Osteocyte (in vitro differentiated cells): ENCODE data around the gene CES2. TPM values are rescaled to one million over a fixed set of nuclear protein-coding genes. Genes with fewer than 3 reads are reported as not detected.

Experiments used
- DNase-seq: peaks from one replicate; pipeline ENCODE4 v3.0.0; 2021; ENCODE audit warnings: mixed read lengths; ENCODE audit not compliant: unreplicated experiment; ENCODE audit errors: extremely low spot score
- H3K27ac Mint-ChIP-seq: one replicate; pipeline ENCODE4 v1.8.0; 2021; ENCODE audit warnings: mild to moderate bottlenecking, mixed read lengths; ENCODE audit not compliant: unreplicated experiment
- H3K27me3 Mint-ChIP-seq: one replicate; pipeline ENCODE4 v1.8.0; 2021; ENCODE audit warnings: mixed read lengths; ENCODE audit not compliant: unreplicated experiment
- H3K36me3 Mint-ChIP-seq: one replicate; pipeline ENCODE4 v1.8.0; 2021; ENCODE audit warnings: mixed read lengths; ENCODE audit not compliant: unreplicated experiment
- H3K4me1 Mint-ChIP-seq: one replicate; pipeline ENCODE4 v1.8.0; 2021; ENCODE audit warnings: mixed read lengths; ENCODE audit not compliant: unreplicated experiment
- H3K4me3 Mint-ChIP-seq: one replicate; pipeline ENCODE4 v1.8.0; 2021; ENCODE audit warnings: mild to moderate bottlenecking, moderate library complexity, mixed read lengths; ENCODE audit not compliant: unreplicated experiment
- H3K9me3 Mint-ChIP-seq: one replicate; pipeline ENCODE4 v1.8.0; 2021; ENCODE audit warnings: mixed read lengths; ENCODE audit not compliant: unreplicated experiment
- total RNA-seq: library from RNA; stranded (reverse); gene quantifications from 2 replicates; pipeline ENCODE4 v1.2.1, GENCODE V29; 2021
- TF ChIP-seq, protein P1 (sequence below): fragments of 200-600 bp; sonication (generic); IDR thresholded peaks from 2 replicates; pipeline ENCODE4 v1.5.0; 2021; ENCODE audit warnings: antibody characterized with exemption, mild to moderate bottlenecking, moderate library complexity

The CES2 gene
- total RNA-seq, 1 donor from 2014 or later = 38.6 TPM

DNA sequence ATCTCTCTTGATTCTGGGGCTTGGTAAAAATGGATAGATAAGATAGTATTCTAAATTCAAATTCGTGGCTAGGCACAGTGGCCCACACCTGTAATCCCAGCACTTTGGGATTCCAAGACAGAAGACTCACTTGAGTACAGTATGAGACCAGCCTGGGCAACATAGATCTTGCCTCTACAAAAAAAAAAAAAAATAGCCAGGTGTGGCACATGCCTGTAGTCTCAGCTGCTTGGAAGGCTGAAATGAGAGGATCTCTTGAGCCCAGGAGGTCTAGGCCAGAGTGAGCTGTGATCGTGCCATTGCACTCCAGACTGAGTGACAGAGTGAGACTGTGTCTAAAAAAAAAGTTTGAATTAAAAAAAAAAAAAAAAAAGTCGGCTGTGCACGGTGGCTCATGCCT is 45.7 kb upstream of the CES2 start:
- TF ChIP-seq, protein P1, sequence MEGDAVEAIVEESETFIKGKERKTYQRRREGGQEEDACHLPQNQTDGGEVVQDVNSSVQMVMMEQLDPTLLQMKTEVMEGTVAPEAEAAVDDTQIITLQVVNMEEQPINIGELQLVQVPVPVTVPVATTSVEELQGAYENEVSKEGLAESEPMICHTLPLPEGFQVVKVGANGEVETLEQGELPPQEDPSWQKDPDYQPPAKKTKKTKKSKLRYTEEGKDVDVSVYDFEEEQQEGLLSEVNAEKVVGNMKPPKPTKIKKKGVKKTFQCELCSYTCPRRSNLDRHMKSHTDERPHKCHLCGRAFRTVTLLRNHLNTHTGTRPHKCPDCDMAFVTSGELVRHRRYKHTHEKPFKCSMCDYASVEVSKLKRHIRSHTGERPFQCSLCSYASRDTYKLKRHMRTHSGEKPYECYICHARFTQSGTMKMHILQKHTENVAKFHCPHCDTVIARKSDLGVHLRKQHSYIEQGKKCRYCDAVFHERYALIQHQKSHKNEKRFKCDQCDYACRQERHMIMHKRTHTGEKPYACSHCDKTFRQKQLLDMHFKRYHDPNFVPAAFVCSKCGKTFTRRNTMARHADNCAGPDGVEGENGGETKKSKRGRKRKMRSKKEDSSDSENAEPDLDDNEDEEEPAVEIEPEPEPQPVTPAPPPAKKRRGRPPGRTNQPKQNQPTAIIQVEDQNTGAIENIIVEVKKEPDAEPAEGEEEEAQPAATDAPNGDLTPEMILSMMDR = no peak

DNA sequence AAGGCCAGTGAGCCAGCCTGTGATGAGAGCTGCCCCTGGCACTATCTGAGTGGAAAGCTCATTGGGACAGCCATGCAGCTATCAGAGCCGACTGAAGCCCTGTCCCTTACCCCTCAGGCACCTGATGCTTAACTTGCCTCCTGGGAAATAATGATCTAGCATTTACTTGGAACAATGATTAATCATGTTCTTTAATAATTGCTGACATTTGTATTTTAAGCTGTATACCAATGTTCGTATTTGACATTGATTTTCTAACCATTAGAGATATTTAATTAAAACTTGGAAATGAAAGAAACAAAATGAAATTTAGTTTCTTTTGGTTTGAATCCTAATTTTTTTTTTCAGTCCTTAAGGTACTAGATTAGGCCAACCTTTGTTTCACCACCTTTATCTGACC is 44.5 kb upstream of the CES2 start:
- Mint-ChIP-seq H3K36me3 (peaks cover 7% of the 10 kb centered on the region), H3K9me3 (no peaks in the 10 kb centered on the region), H3K4me3 (no peak overlapping the region), H3K27me3 (no peaks in the 10 kb centered on the region), H3K4me1 (peaks cover 5% of the 10 kb centered on the region), H3K27ac (no peak overlapping the region)
- TF ChIP-seq, protein P1 = no peak
- DNase-seq = no peak

More for the DNA sequence above, 45.7 kb upstream of the CES2 start:
- no peak for DNase-seq
- Mint-ChIP-seq H3K9me3 (no peaks in the 10 kb centered on the region), H3K36me3 (peaks cover 16% of the 10 kb centered on the region), H3K4me3 (no peak overlapping the region), H3K4me1 (peaks cover 4% of the 10 kb centered on the region), H3K27ac (no peak overlapping the region), H3K27me3 (no peaks in the 10 kb centered on the region)

DNA sequence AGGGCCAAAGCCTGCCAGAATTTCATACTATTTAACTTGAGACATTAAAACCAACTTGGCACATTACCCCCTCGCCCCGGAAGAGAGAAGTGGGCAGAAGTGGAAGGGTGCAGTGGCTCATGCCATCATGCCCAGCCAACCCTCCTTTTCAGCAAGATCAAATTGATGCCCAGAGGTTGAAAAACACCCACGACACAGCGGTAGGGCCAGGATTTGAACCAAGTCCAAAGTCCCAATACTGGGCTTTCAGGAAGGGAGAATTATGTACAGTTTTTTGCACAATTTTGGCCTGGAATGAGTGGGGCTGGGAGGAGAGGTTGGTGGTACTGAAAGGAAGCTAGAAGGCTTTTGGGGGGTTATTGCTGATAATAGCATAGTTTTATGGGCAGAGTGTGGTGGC is 44.0 kb upstream of the CES2 start:
- peaks cover 5% of the 10 kb centered on the region for H3K4me1 Mint-ChIP-seq

DNA sequence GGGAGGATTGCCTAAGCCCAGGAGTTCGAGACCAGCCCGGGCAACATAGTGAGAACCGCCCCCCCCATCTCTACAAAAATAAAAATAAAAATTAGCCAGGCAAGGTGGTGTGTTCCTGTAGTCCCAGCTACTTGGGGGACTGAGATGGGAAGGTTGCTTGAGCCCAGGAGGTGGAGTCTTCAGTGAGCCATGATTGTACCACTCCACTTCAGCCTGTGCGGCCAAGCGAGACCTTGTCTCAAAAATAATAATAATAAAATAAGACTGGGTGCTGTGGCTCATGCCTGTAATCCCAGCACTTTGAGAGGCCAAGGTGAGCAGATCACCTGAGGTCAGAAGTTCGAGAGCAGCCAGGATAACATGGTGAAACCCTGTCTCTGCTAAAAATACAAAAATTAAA is 43.5 kb upstream of the CES2 start:
- DNase-seq = no peak
- TF ChIP-seq, protein P1 = no peak
- H3K36me3 Mint-ChIP-seq = peaks cover 6% of the 10 kb centered on the region
- H3K27ac Mint-ChIP-seq = no peak overlapping the region
- H3K27me3 Mint-ChIP-seq = no peaks in the 10 kb centered on the region
- no peaks in the 10 kb centered on the region for H3K9me3 Mint-ChIP-seq
- H3K4me1 Mint-ChIP-seq = peaks cover 5% of the 10 kb centered on the region
- no peak overlapping the region for H3K4me3 Mint-ChIP-seq

More for the DNA sequence above, 44.0 kb upstream of the CES2 start:
- no peak for DNase-seq
- H3K27ac Mint-ChIP-seq = no peak overlapping the region
- no peaks in the 10 kb centered on the region for H3K9me3 Mint-ChIP-seq
- TF ChIP-seq, protein P1 = no peak
- no peaks in the 10 kb centered on the region for H3K27me3 Mint-ChIP-seq
- H3K4me3 Mint-ChIP-seq = no peak overlapping the region
- peaks cover 6% of the 10 kb centered on the region for H3K36me3 Mint-ChIP-seq

DNA sequence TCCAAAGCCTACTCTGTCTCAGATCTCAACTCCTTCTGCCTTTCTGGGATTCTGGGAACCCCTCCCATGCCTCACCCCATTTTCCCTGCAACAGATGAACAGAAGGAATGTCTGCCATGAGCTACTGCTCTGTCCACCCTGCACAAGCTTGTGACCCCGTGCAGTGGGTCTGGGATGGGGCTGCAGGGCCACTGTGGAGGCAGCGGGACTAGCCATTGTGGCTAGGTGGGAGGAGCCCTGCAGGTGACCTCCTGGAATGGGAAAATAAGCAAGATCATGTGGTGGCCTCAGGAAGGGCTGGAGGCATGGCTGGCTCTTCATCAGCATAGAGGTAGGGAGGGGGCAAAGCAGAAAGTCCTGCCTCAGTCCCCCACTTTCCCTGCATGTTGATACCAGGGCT is 41.3 kb upstream of the CES2 start:
- Mint-ChIP-seq H3K36me3 (peaks cover 4% of the 10 kb centered on the region), H3K4me3 (no peak overlapping the region), H3K4me1 (peaks cover 4% of the 10 kb centered on the region), H3K27ac (no peak overlapping the region), H3K27me3 (no peaks in the 10 kb centered on the region), H3K9me3 (no peaks in the 10 kb centered on the region)
- no peak for DNase-seq
- TF ChIP-seq, protein P1 = no peak
